K562 (cell line): ENCODE data around the gene RAB3GAP2. TPM values are rescaled to one million over a fixed set of nuclear protein-coding genes. Genes with fewer than 3 reads are reported as not detected.

Experiments used
- ATAC-seq: fragments of 200-7000 bp; cut with Tn5 transposase; 3 replicates; pipeline ENCODE4 v1.9.1; 2020; ENCODE audit warnings: moderate library complexity
- BruUV-seq: library from RNA; stranded (reverse); fragments of 400-500 nt; replicated peaks from 2 replicates; lab custom pipeline; 2021; lab: Mats Ljungman, UMichigan
- CTCF ChIA-PET: fragments of 300-600 bp; formaldehyde crosslinking; extraction: SDS; loops from one replicate; lab custom pipeline; 2021; ENCODE audit warnings: low intra/inter-chr PET ratio; lab: Yijun Ruan, JAX
- POLR2A ChIA-PET: fragments of 300-600, 350-650 bp; sonication (Branson Sonifier 250); formaldehyde crosslinking; extraction: SDS; loops from one replicate; lab custom pipeline; 2021; ENCODE audit warnings: antibody characterized with exemption, inconsistent platforms; lab: Yijun Ruan, JAX
- DNase-seq, 4 experiments: peaks; one replicate each; pipeline versions ENCODE4 v3.0.0 to v3.0.0-alpha.2; 2011 to 2018; ENCODE audit warnings: low spot score in 3 of 4, mixed read lengths in 3 of 4; ENCODE audit errors: extremely low read depth in 1 of 4
- FAIRE-seq: peaks from 2 replicates; lab custom pipeline; 2011; peaks lifted over from hg19 to GRCh38; lab: Jason Lieb, UNC
- H2AFZ ChIP-seq: 2 replicates; pipeline ENCODE4 v1.6.0; 2011; ENCODE audit warnings: low read depth, low read length, control low read depth, inconsistent platforms
- H3K27ac ChIP-seq: fragments of 200-600 bp; 3 replicates; pipeline ENCODE4 v1.8.0; 2011; ENCODE audit warnings: low read depth, mild to moderate bottlenecking, control low read depth, inconsistent platforms, low read length, moderate library complexity, mixed read lengths; ENCODE audit errors: extremely low read depth
- H3K27me3 ChIP-seq, 2 experiments: fragments of 300-600 bp in 1 of 2; 2 replicates in 1 of 2; 3 replicates in 1 of 2; pipeline versions ENCODE4 v1.6.0 to v1.8.0; 2011; ENCODE audit warnings: inconsistent platforms in 2 of 2, low read length in 2 of 2, mild to moderate bottlenecking in 1 of 2, mixed read lengths in 1 of 2, moderate library complexity in 1 of 2; ENCODE audit not compliant: control insufficient read depth in 2 of 2, insufficient read depth in 2 of 2
- H3K36me3 ChIP-seq: fragments of 300-600 bp; 3 replicates; pipeline ENCODE4 v1.8.0; 2011; ENCODE audit warnings: mild to moderate bottlenecking, low read length, inconsistent platforms; ENCODE audit not compliant: control insufficient read depth, insufficient read depth
- H3K4me1 ChIP-seq, 2 experiments: fragments of 200-600 bp in 1 of 2; replicated peaks in 1 of 2; 2 replicates in 1 of 2; 3 replicates in 1 of 2; pipeline versions ENCODE4 v1.5.1 to v1.8.0; 2011; ENCODE audit warnings: inconsistent platforms in 2 of 2, low read length in 2 of 2, mild to moderate bottlenecking in 1 of 2, mixed read lengths in 1 of 2, moderate library complexity in 1 of 2; ENCODE audit not compliant: control insufficient read depth in 2 of 2, insufficient read depth in 2 of 2
- H3K4me2 ChIP-seq: 2 replicates; pipeline ENCODE4 v1.6.1; 2011; ENCODE audit warnings: low read length, control low read depth, inconsistent platforms, mixed read lengths; ENCODE audit not compliant: insufficient read depth
- H3K4me3 ChIP-seq: fragments of 200-600 bp; sonication (generic), shearing (Covaris generic); 2 replicates; pipeline ENCODE4 v1.5.1; 2016; ENCODE audit warnings: control low read depth, inconsistent platforms
- H3K79me2 ChIP-seq: fragments of 200-600 bp; 3 replicates; pipeline ENCODE4 v1.8.0; 2011; ENCODE audit warnings: low read length, inconsistent platforms; ENCODE audit not compliant: control insufficient read depth, insufficient read depth
- H3K9ac ChIP-seq, 2 experiments: 2 replicates each; pipeline versions ENCODE4 v1.6.0 to v1.6.1; 2011; ENCODE audit warnings: low read depth in 2 of 2, low read length in 2 of 2, control low read depth in 1 of 2, inconsistent platforms in 1 of 2, mild to moderate bottlenecking in 1 of 2, mixed read lengths in 1 of 2; ENCODE audit not compliant: insufficient read depth in 1 of 2
- H3K9me1 ChIP-seq: one replicate; pipeline ENCODE4 v1.6.0; 2011; ENCODE audit warnings: inconsistent platforms, mild to moderate bottlenecking, low read length, moderate library complexity; ENCODE audit not compliant: control insufficient read depth, insufficient read depth
- H3K9me3 ChIP-seq: replicated peaks from 2 replicates; pipeline ENCODE4 v1.5.1; 2011; ENCODE audit warnings: low read depth, low read length, inconsistent platforms; ENCODE audit not compliant: control insufficient read depth, insufficient read depth
- H4K20me1 ChIP-seq: replicated peaks from 2 replicates; pipeline ENCODE4 v1.6.1; 2011; ENCODE audit warnings: low read length, inconsistent platforms, mixed read lengths; ENCODE audit not compliant: control insufficient read depth, insufficient read depth
- C11orf30 ChIP-seq: fragments of 450-650 bp; IDR thresholded peaks from 2 replicates; pipeline ENCODE4 v1.6.1; 2016; ENCODE audit warnings: low read depth, mild to moderate bottlenecking
- CBX3 ChIP-seq, 2 experiments: IDR thresholded peaks; 1 replicate in 1 of 2; 2 replicates in 1 of 2; pipeline ENCODE4 v1.6.1; 2012; ENCODE audit warnings: inconsistent platforms in 2 of 2, low read length in 2 of 2, borderline replicate concordance in 1 of 2, control low read depth in 1 of 2
- CBX5 ChIP-seq: IDR thresholded peaks from 2 replicates; pipeline ENCODE4 v1.6.1; 2014; ENCODE audit warnings: low read depth, borderline replicate concordance
- EP400 ChIP-seq: fragments of 450-650 bp; IDR thresholded peaks from 2 replicates; pipeline ENCODE4 v1.6.1; 2017; ENCODE audit warnings: antibody characterized with exemption, mild to moderate bottlenecking, moderate library complexity
- GTF2A2 ChIP-seq: IDR thresholded peaks from 2 replicates; pipeline ENCODE4 v1.6.1; 2016; ENCODE audit warnings: mild to moderate bottlenecking, missing genetic modification characterization, missing compliant biosample characterization
- MCM3 ChIP-seq: fragments of 450-650 bp; IDR thresholded peaks from 2 replicates; pipeline ENCODE4 v1.6.1; 2016
- MTA2 ChIP-seq: fragments of 450-650 bp; IDR thresholded peaks from 2 replicates; pipeline ENCODE4 v1.6.1; 2016; ENCODE audit warnings: low read depth
- NFE2L1 ChIP-seq: fragments of 450-650 bp; IDR thresholded peaks from 2 replicates; pipeline ENCODE4 v1.6.1; 2016; ENCODE audit warnings: missing genetic modification characterization, low read depth, mild to moderate bottlenecking, missing compliant biosample characterization, moderate library complexity, borderline replicate concordance
- PML ChIP-seq: IDR thresholded peaks from 2 replicates; pipeline ENCODE4 v1.6.1; 2012; ENCODE audit warnings: low read length, inconsistent platforms
- TGIF2 ChIP-seq: sonication (generic); formaldehyde crosslinking; IDR thresholded peaks from 2 replicates; pipeline ENCODE4 v1.8.1; 2022; ENCODE audit warnings: mild to moderate bottlenecking, missing genetic modification reagents, moderate library complexity
- ZNF124 ChIP-seq: sonication (generic); formaldehyde crosslinking; IDR thresholded peaks from 2 replicates; pipeline ENCODE4 v1.8.1; 2022; ENCODE audit warnings: missing genetic modification reagents
- ZNF316 ChIP-seq: fragments of 450-650 bp; IDR thresholded peaks from 2 replicates; pipeline ENCODE4 v1.6.1; 2016
- ZNF507 ChIP-seq: conservative IDR thresholded peaks from 2 replicates; pipeline ENCODE4 v1.6.1; 2017; ENCODE audit warnings: missing genetic modification characterization, missing compliant biosample characterization
- in situ Hi-C: fragments of 300-500 bp; cut with MboI; formaldehyde crosslinking; loops from 4 replicates; pipeline ENCODE4 v1.15.0; 2018; ENCODE audit warnings: inconsistent platforms, mixed read lengths
- intact Hi-C: fragments of 100-400 bp; cut with micrococcal nuclease; formaldehyde crosslinking; loops from 2 replicates; pipeline ENCODE4 v1.14.2; 2022
- polyA plus RNA-seq, 8 experiments: library from polyadenylated mRNA; depleted of rRNA in 4 of 8; stranded (reverse) in 5 of 8; unstranded in 3 of 8; fragments of >200 nt; fragmentation: Nextera tagmentation in 2 of 8; fragmentation: Illumina TruSeq in 1 of 8; extraction: Ambion mirVana in 2 of 8; extraction: Trizol in 1 of 8; gene quantifications; 2 replicates each; pipeline versions ENCODE4 v1.2.1 to v1.2.3, GENCODE V29; 2011 to 2014; ENCODE audit warnings: inconsistent platforms in 1 of 8, missing spikeins in 1 of 8
- total RNA-seq, 7 experiments: library from RNA; depleted of rRNA in 6 of 7; stranded (reverse); fragments of >200 nt in 6 of 7; fragmentation: Illumina TruSeq in 2 of 7; extraction: Trizol in 2 of 7; gene quantifications; 2 replicates each; pipeline versions ENCODE4 v1.2.1 to v1.2.3, GENCODE V29; 2011 to 2021; ENCODE audit warnings: low replicate concordance in 1 of 7
- TF ChIP-seq, protein P1 (sequence below): fragments of 250-450 bp; sonication (Bioruptor Pico); IDR thresholded peaks from 2 replicates; pipeline ENCODE4 v1.4.0; 2020; ENCODE audit warnings: mild to moderate bottlenecking
- TF ChIP-seq, protein P2 (sequence below), 2 experiments: IDR thresholded peaks in 1 of 2; conservative IDR thresholded peaks in 1 of 2; 2 replicates each; pipeline ENCODE4 v1.6.1; 2016; ENCODE audit warnings: low read depth in 2 of 2, mild to moderate bottlenecking in 1 of 2, missing compliant biosample characterization in 1 of 2, missing genetic modification characterization in 1 of 2, moderate library complexity in 1 of 2

The RAB3GAP2 gene
- total and polyA plus RNA-seq, 9 of the 15 experiments (the other 6 are each of a cell fraction or from before 2014, with no cell fraction given), result 14.1 to 69.1 (median 32.2) TPM

DNA sequence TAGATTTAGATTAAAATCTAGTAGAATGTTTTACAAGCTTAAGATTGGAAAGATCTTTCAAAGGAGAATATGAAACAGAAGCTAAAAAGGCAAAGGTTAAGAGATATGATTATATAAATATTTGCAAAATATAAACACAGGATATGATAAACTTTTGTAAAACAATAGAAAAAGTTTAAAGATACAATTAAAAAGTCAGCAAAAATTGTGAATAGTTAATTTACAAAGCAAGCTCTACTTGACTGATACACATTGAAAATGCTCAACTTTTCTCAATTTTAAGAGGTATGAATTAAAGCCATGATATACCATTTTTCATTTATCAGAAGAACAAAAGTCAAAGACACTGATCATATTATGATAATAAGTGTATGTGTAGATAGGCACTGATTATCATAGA is 21.0 kb downstream of the RAB3GAP2 start:
- ATAC-seq, result no peak
- POLR2A ChIA-PET, result no interaction called here
- no peaks in the 10 kb centered on the region for H3K4me1 ChIP-seq
- no peak overlapping the region for H3K9ac ChIP-seq
- peaks cover 33% of the 10 kb centered on the region for H3K36me3 ChIP-seq
- DNase-seq, result no peak
- H3K4me2 ChIP-seq, result no peak overlapping the region
- H3K4me3 ChIP-seq, result no peak overlapping the region
- TF ChIP-seq ZNF507 (tag), result 0 out of 2 replicates have a peak, but pooled peaks have one; percentile 16
- peak; percentile 50 for TF ChIP-seq ZNF316
- TF ChIP-seq C11orf30, result peak; percentile 54; the same call in 1 of the 2 replicates
- TF ChIP-seq CBX5, result no peak
- H3K27ac ChIP-seq, result no peak overlapping the region
- no peaks in the 10 kb centered on the region for H4K20me1 ChIP-seq
- BruUV-seq, result no TSS peak
- H3K79me2 ChIP-seq, result peaks cover 17% of the 10 kb centered on the region
- no peak for FAIRE-seq
- intact Hi-C loops, result no loop called here
- in situ Hi-C loops, result no loop called here
- peaks cover 33% of the 10 kb centered on the region for H3K9me3 ChIP-seq
- H3K27me3 ChIP-seq, result no peaks in the 10 kb centered on the region
- H2AFZ ChIP-seq, result no peak overlapping the region
- no peaks in the 10 kb centered on the region for H3K9me1 ChIP-seq
- CTCF ChIA-PET, result no interaction called here

DNA sequence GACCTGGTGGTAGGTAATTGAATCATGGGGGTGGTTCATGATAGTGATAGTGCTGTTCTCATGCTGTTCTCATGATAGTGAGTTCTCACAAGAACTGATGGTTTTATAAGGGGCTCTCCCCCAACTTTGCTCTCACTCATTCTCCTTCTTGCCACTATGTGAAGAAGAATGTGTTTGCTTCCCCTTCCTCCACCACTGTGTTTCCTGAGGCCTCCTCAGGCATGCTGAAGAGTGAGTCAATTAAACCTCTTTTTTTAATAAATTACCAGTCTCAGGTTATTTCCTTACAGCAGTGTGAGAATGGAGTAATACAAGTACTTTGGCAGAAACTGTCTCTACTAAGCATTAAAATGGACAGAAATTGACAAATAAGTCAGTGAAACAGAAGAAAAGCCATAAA is 21.6 kb downstream of the RAB3GAP2 start:
- H3K36me3 ChIP-seq, result peaks cover 33% of the 10 kb centered on the region
- H3K4me2 ChIP-seq, result no peak overlapping the region
- no peak overlapping the region for H3K4me3 ChIP-seq
- no peak for FAIRE-seq
- no peaks in the 10 kb centered on the region for H3K27me3 ChIP-seq
- no peak overlapping the region for H3K9ac ChIP-seq
- no peak overlapping the region for H3K27ac ChIP-seq
- in situ Hi-C loops, result no loop called here
- intact Hi-C loops, result no loop called here
- no peak overlapping the region for H2AFZ ChIP-seq
- DNase-seq, result no peak
- no peaks in the 10 kb centered on the region for H4K20me1 ChIP-seq
- H3K9me3 ChIP-seq, result peaks cover 33% of the 10 kb centered on the region
- H3K4me1 ChIP-seq, result no peaks in the 10 kb centered on the region
- ChIA-PET CTCF (no interaction called here), POLR2A (no interaction called here)
- H3K9me1 ChIP-seq, result no peaks in the 10 kb centered on the region
- peaks cover 11% of the 10 kb centered on the region for H3K79me2 ChIP-seq
- no peak for ATAC-seq
- no TSS peak for BruUV-seq
- TF ChIP-seq ZNF124 (CRISPR knock-in tag) (no peak), TGIF2 (no peak), MTA2 (no peak), GTF2A2 (tag) (no peak), CBX3 (IDR thresholded peaks at IDR 0.05; ENCODE audit: borderline replicate concordance in 1 of 2, low read length in 2 of 2) (no peak), EP400 (no peak), PML (no peak), MCM3 (no peak), NFE2L1 (tag) (no peak)
- TF ChIP-seq, protein P1, sequence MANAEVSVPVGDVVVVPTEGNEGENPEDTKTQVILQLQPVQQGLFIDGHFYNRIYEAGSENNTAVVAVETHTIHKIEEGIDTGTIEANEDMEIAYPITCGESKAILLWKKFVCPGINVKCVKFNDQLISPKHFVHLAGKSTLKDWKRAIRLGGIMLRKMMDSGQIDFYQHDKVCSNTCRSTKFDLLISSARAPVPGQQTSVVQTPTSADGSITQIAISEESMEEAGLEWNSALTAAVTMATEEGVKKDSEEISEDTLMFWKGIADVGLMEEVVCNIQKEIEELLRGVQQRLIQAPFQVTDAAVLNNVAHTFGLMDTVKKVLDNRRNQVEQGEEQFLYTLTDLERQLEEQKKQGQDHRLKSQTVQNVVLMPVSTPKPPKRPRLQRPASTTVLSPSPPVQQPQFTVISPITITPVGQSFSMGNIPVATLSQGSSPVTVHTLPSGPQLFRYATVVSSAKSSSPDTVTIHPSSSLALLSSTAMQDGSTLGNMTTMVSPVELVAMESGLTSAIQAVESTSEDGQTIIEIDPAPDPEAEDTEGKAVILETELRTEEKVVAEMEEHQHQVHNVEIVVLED (CRISPR knock-in tag), result no peak
- TF ChIP-seq, protein P2, sequence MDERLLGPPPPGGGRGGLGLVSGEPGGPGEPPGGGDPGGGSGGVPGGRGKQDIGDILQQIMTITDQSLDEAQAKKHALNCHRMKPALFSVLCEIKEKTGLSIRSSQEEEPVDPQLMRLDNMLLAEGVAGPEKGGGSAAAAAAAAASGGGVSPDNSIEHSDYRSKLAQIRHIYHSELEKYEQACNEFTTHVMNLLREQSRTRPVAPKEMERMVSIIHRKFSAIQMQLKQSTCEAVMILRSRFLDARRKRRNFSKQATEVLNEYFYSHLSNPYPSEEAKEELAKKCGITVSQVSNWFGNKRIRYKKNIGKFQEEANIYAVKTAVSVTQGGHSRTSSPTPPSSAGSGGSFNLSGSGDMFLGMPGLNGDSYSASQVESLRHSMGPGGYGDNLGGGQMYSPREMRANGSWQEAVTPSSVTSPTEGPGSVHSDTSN (CRISPR knock-in tag; IDR thresholded peaks at IDR 0.05; ENCODE audit: low read depth), result no peak
- TF ChIP-seq, protein P2 (tag; conservative IDR thresholded peaks at IDR 0.05; ENCODE audit: low read depth), result no peak
